HEK293 (cell line): ENCODE data around the gene RPS29.

Experiments used
- CTCF ChIA-PET: fragments of 350-600 bp; formaldehyde crosslinking; extraction: SDS; loops from one replicate; lab custom pipeline; 2021; ENCODE audit warnings: antibody characterized with exemption; lab: Yijun Ruan, JAX
- POLR2A ChIA-PET: fragments of 300-600 bp; formaldehyde crosslinking; extraction: SDS; loops from one replicate; lab custom pipeline; 2020; ENCODE audit warnings: antibody characterized with exemption, inconsistent platforms; lab: Yijun Ruan, JAX
- H3K27ac ChIP-seq: fragments of 200-500 bp; sonication (Bioruptor generic); 2 replicates; pipeline ENCODE4 v1.5.1; 2014; ENCODE audit warnings: low read depth, low read length, control low read depth, inconsistent platforms; ENCODE audit errors: extremely low read depth
- H3K36me3 ChIP-seq, 2 experiments: fragments of 200-500 bp in 1 of 2; sonication (Bioruptor generic) in 1 of 2; 1 replicate in 1 of 2; 2 replicates in 1 of 2; pipeline ENCODE4 v1.5.1; 2014 to 2017; ENCODE audit warnings: inconsistent platforms in 2 of 2, low read length in 2 of 2; ENCODE audit not compliant: control insufficient read depth in 2 of 2, insufficient read depth in 1 of 2
- H3K4me1 ChIP-seq: fragments of 200-500 bp; sonication (Bioruptor generic); 2 replicates; pipeline ENCODE4 v1.5.1; 2014; ENCODE audit warnings: mild to moderate bottlenecking, low read length, inconsistent platforms; ENCODE audit not compliant: control insufficient read depth, insufficient read depth
- H3K4me3 ChIP-seq: 2 replicates; pipeline ENCODE4 v1.5.1; 2011; ENCODE audit warnings: low read depth, mild to moderate bottlenecking, control low read depth, low read length, moderate library complexity
- H3K9me3 ChIP-seq: fragments of 200-500 bp; sonication (Bioruptor generic); 2 replicates; pipeline ENCODE4 v1.5.1; 2014; ENCODE audit warnings: low read depth, low read length, inconsistent platforms; ENCODE audit not compliant: control insufficient read depth, insufficient read depth
- PRDM1 ChIP-seq: fragments of 450-650 bp; formaldehyde crosslinking; IDR thresholded peaks from 2 replicates; pipeline ENCODE4; 2016; ENCODE audit warnings: missing biosample characterization, missing genetic modification characterization
- SETDB1 ChIP-seq: IDR thresholded peaks from one replicate; pipeline ENCODE4 v1.6.1; 2017; ENCODE audit warnings: mild to moderate bottlenecking, low read length, moderate library complexity, mixed read lengths; ENCODE audit not compliant: insufficient read length
- ZBTB1 ChIP-seq: fragments of 450-650 bp; formaldehyde crosslinking; IDR thresholded peaks from 2 replicates; pipeline ENCODE4 v1.5.1; 2016; ENCODE audit warnings: missing biosample characterization, missing genetic modification characterization
- ZBTB17 ChIP-seq: fragments of 450-650 bp; formaldehyde crosslinking; IDR thresholded peaks from 2 replicates; pipeline ENCODE4 v1.5.1; 2016; ENCODE audit warnings: missing biosample characterization, missing genetic modification characterization
- ZNF114 ChIP-seq: fragments of 450-650 bp; formaldehyde crosslinking; IDR thresholded peaks from 2 replicates; pipeline ENCODE4 v1.5.0; 2017; ENCODE audit warnings: missing biosample characterization, missing genetic modification characterization
- ZNF121 ChIP-seq: fragments of 450-650 bp; formaldehyde crosslinking; IDR thresholded peaks from 2 replicates; pipeline ENCODE4 v1.5.1; 2016; ENCODE audit warnings: missing biosample characterization, missing genetic modification characterization
- ZNF16 ChIP-seq: fragments of 450-650 bp; formaldehyde crosslinking; IDR thresholded peaks from 2 replicates; pipeline ENCODE4 v1.5.1; 2016; ENCODE audit warnings: low read depth, missing biosample characterization, missing genetic modification characterization
- ZNF292 ChIP-seq: fragments of 450-650 bp; formaldehyde crosslinking; IDR thresholded peaks from 2 replicates; pipeline ENCODE4 v1.5.1; 2016; ENCODE audit warnings: low read depth, missing biosample characterization, missing genetic modification characterization, borderline replicate concordance
- ZNF37A ChIP-seq: fragments of 450-650 bp; IDR thresholded peaks from 2 replicates; pipeline ENCODE4 v1.5.1; 2018; ENCODE audit warnings: missing biosample characterization, missing genetic modification characterization
- ZNF423 ChIP-seq: fragments of 450-650 bp; formaldehyde crosslinking; IDR thresholded peaks from 2 replicates; pipeline ENCODE4 v1.5.1; 2016; ENCODE audit warnings: missing biosample characterization, missing genetic modification characterization
- ZNF600 ChIP-seq: fragments of 450-650 bp; formaldehyde crosslinking; IDR thresholded peaks from 2 replicates; pipeline ENCODE4 v1.5.1; 2016; ENCODE audit warnings: missing biosample characterization, missing genetic modification characterization
- TF ChIP-seq, protein P1 (sequence below): fragments of 450-650 bp; formaldehyde crosslinking; IDR thresholded peaks from 2 replicates; pipeline ENCODE4 v1.5.1; 2016; ENCODE audit warnings: missing biosample characterization, missing genetic modification characterization
- TF ChIP-seq, protein P2 (sequence below): fragments of 450-650 bp; formaldehyde crosslinking; IDR thresholded peaks from 2 replicates; pipeline ENCODE4 v1.5.1; 2016; ENCODE audit warnings: missing biosample characterization, missing genetic modification characterization
- TF ChIP-seq, protein P3 (sequence below): fragments of 450-650 bp; formaldehyde crosslinking; IDR thresholded peaks from 2 replicates; pipeline ENCODE4 v1.5.1; 2016; ENCODE audit warnings: missing biosample characterization, missing genetic modification characterization
- TF ChIP-seq, protein P4 (sequence below): fragments of 450-650 bp; formaldehyde crosslinking; conservative IDR thresholded peaks from 2 replicates; pipeline ENCODE4 v1.5.1; 2016; ENCODE audit warnings: low read depth, missing biosample characterization, missing genetic modification characterization

The RPS29 gene

DNA sequence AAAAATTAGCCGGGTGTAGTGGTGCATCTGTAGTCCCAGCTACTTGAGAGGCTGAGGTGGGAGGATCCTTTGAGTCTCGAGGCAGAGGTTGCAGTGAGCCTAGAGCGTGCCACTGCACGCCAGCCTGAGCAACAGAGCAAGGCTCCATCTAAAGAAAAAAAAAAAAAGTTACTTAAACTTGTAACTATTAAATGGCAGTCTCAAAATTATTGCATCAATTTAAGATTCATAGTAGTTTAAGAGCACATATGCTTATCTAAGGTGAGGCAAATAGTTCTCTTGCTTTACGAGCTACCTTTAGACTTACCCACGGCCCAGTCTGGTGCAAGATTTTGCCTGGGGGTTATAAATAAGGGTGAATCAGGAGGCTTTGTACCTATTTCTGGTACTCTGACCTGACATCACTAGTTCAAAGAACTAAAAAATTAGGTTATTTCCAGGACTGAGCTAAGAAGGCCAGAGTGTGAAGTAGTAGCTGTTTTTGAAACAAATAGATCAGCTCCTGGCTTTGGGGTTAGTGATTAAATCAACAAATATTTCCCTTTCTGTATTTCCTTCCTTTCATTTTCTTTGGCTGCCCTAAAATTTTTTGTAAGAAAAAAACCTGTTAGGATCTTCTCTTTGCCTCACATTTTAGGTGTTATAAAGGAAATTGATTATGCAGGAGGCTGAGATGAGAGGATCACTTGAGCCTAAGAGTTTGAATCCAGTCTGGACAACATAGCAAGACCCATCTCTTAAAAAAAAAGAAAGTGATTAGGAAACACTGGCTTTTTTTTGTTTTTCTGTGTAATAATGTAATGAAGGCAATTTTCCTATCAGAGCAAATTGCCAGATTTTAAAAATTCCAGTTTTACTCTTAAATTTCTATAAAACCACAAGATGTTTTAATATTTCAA lies 38.0 kb upstream of the RPS29 start:
- TF ChIP-seq ZNF37A (tag by site-specific recombination): no peak
- no peak for TF ChIP-seq ZNF292 (tag by site-specific recombination)
- peak; percentile 79 for TF ChIP-seq ZBTB17
- TF ChIP-seq, protein P1, sequence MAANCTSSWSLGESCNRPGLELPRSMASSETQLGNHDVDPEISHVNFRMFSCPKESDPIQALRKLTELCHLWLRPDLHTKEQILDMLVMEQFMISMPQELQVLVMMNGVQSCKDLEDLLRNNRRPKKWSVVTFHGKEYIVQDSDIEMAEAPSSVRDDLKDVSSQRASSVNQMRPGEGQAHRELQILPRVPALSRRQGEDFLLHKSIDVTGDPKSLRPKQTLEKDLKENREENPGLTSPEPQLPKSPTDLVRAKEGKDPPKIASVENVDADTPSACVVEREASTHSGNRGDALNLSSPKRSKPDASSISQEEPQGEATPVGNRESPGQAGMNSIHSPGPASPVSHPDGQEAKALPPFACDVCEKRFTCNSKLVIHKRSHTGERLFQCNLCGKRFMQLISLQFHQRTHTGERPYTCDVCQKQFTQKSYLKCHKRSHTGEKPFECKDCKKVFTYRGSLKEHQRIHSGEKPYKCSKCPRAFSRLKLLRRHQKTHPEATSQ (tag by site-specific recombination): no peak
- peak; percentile 73 for TF ChIP-seq ZNF121
- peak; percentile 55 for TF ChIP-seq PRDM1
- TF ChIP-seq ZNF600 (tag by site-specific recombination): no peak
- TF ChIP-seq, protein P2, sequence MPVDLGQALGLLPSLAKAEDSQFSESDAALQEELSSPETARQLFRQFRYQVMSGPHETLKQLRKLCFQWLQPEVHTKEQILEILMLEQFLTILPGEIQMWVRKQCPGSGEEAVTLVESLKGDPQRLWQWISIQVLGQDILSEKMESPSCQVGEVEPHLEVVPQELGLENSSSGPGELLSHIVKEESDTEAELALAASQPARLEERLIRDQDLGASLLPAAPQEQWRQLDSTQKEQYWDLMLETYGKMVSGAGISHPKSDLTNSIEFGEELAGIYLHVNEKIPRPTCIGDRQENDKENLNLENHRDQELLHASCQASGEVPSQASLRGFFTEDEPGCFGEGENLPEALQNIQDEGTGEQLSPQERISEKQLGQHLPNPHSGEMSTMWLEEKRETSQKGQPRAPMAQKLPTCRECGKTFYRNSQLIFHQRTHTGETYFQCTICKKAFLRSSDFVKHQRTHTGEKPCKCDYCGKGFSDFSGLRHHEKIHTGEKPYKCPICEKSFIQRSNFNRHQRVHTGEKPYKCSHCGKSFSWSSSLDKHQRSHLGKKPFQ: no peak
- TF ChIP-seq, protein P3, sequence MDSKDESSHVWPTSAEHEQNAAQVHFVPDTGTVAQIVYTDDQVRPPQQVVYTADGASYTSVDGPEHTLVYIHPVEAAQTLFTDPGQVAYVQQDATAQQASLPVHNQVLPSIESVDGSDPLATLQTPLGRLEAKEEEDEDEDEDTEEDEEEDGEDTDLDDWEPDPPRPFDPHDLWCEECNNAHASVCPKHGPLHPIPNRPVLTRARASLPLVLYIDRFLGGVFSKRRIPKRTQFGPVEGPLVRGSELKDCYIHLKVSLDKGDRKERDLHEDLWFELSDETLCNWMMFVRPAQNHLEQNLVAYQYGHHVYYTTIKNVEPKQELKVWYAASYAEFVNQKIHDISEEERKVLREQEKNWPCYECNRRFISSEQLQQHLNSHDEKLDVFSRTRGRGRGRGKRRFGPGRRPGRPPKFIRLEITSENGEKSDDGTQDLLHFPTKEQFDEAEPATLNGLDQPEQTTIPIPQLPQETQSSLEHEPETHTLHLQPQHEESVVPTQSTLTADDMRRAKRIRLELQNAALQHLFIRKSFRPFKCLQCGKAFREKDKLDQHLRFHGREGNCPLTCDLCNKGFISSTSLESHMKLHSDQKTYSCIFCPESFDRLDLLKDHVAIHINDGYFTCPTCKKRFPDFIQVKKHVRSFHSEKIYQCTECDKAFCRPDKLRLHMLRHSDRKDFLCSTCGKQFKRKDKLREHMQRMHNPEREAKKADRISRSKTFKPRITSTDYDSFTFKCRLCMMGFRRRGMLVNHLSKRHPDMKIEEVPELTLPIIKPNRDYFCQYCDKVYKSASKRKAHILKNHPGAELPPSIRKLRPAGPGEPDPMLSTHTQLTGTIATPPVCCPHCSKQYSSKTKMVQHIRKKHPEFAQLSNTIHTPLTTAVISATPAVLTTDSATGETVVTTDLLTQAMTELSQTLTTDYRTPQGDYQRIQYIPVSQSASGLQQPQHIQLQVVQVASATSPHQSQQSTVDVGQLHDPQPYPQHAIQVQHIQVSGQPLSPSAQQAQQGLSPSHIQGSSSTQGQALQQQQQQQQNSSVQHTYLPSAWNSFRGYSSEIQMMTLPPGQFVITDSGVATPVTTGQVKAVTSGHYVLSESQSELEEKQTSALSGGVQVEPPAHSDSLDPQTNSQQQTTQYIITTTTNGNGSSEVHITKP (tag by site-specific recombination): peak; percentile 80
- TF ChIP-seq, protein P4, sequence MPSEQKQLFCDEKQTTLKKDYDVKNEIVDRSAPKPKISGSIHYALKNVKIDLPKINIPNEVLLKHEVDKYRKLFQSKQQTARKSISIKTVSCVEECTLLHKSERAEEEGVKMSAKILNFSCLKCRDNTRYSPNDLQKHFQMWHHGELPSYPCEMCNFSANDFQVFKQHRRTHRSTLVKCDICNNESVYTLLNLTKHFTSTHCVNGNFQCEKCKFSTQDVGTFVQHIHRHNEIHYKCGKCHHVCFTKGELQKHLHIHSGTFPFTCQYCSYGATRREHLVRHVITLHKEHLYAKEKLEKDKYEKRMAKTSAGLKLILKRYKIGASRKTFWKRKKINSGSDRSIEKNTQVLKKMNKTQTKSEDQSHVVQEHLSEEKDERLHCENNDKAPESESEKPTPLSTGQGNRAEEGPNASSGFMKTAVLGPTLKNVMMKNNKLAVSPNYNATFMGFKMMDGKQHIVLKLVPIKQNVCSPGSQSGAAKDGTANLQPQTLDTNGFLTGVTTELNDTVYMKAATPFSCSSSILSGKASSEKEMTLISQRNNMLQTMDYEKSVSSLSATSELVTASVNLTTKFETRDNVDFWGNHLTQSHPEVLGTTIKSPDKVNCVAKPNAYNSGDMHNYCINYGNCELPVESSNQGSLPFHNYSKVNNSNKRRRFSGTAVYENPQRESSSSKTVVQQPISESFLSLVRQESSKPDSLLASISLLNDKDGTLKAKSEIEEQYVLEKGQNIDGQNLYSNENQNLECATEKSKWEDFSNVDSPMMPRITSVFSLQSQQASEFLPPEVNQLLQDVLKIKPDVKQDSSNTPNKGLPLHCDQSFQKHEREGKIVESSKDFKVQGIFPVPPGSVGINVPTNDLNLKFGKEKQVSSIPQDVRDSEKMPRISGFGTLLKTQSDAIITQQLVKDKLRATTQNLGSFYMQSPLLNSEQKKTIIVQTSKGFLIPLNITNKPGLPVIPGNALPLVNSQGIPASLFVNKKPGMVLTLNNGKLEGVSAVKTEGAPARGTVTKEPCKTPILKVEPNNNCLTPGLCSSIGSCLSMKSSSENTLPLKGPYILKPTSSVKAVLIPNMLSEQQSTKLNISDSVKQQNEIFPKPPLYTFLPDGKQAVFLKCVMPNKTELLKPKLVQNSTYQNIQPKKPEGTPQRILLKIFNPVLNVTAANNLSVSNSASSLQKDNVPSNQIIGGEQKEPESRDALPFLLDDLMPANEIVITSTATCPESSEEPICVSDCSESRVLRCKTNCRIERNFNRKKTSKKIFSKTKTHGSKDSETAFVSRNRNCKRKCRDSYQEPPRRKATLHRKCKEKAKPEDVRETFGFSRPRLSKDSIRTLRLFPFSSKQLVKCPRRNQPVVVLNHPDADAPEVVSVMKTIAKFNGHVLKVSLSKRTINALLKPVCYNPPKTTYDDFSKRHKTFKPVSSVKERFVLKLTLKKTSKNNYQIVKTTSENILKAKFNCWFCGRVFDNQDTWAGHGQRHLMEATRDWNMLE: no peak
- TF ChIP-seq ZNF16 (tag by site-specific recombination): no peak
- TF ChIP-seq ZBTB1 (tag by site-specific recombination): no peak
- no peak for TF ChIP-seq ZNF114 (tag by site-specific recombination)
- no peak for TF ChIP-seq SETDB1
- TF ChIP-seq ZNF423: no peak
- peaks cover 22 to 23% of the 10 kb centered on the region in 2 experiments for H3K36me3 ChIP-seq
- peak overlapping the region; percentile 5; the same call in 1 of the 2 replicates for H3K27ac ChIP-seq
- no peaks in the 10 kb centered on the region for H3K9me3 ChIP-seq
- no peak overlapping the region for H3K4me3 ChIP-seq
- H3K4me1 ChIP-seq: no peaks in the 10 kb centered on the region
- CTCF ChIA-PET: interaction anchor here (1.2 to 1.6 kb wide), 2 partner anchors 10 to 37 kb away, joined by 4 to 6 read pairs; no protein-coding TSS in a partner anchor
- POLR2A ChIA-PET: interaction anchor here (3.0 kb wide), 1 partner anchor 10 kb away, joined by 18 read pairs; no protein-coding TSS in a partner anchor
